ENCODE data around the gene PRDM16. TPM values are rescaled to one million over a fixed set of nuclear protein-coding genes. Genes with fewer than 3 reads are reported as not detected.

Gene PRDM16
- total and polyA plus RNA-seq, 2 donors (not counting 1 experiment from before 2014, with no cell fraction given), result 0.03 to 0.12 TPM

- H3K4me1 Mint-ChIP-seq, result no peaks in the 10 kb centered on the region
- H3K9me3 Mint-ChIP-seq (ENCODE audit: insufficient read depth), result no peaks in the 10 kb centered on the region
- 87% methylated on average over 9 of the region's 11 CpGs for WGBS (ENCODE audit: insufficient coverage)
- DNase-seq, result no peak
- no peak for ATAC-seq (ENCODE audit: low read depth)
- no peaks in the 10 kb centered on the region for H3K27me3 Mint-ChIP-seq
- H3K36me3 ChIP-seq (replicated peaks in 1 of 2; ENCODE audit: control extremely low read depth in 1 of 2, control insufficient read depth in 1 of 2, extremely low read depth in 1 of 2, insufficient read depth in 2 of 2, low read length in 1 of 2), result no peaks in the 10 kb centered on the region
- no peak overlapping the region for H3K9ac ChIP-seq (ENCODE audit: low read length)
- peaks cover 0 to 7% (median 0%) of the 10 kb centered on the region in 3 donors for H3K9me3 ChIP-seq (ENCODE audit: control extremely low read depth in 1 of 3, control insufficient read depth in 2 of 3, insufficient read depth in 1 of 3, low read length in 2 of 3)
- POLR2A ChIA-PET, result no interaction called here
- no peak overlapping the region for H3K4me3 Mint-ChIP-seq
- H3K4me2 ChIP-seq (replicated peaks; ENCODE audit: low read depth, low read length, poor library complexity, severe bottlenecking), result no peak overlapping the region
- H4K20me1 ChIP-seq (ENCODE audit: control insufficient read depth, insufficient read depth, low read length, poor library complexity, severe bottlenecking), result no peaks in the 10 kb centered on the region
- CTCF ChIA-PET, result no interaction called here
- no peak overlapping the region for H3K27ac Mint-ChIP-seq
- H2AFZ ChIP-seq (ENCODE audit: insufficient read depth, low read depth, low read length, poor library complexity, severe bottlenecking), result no peak overlapping the region
- H3K79me2 ChIP-seq (ENCODE audit: control insufficient read depth, insufficient read depth, low read length), result no peaks in the 10 kb centered on the region
- H3K27me3 ChIP-seq (replicated peaks in 1 of 4; ENCODE audit: control extremely low read depth in 1 of 4, control insufficient read depth in 3 of 4, insufficient read depth in 4 of 4, low read length in 3 of 4), result peaks cover 0 to 12% (median 0%) of the 10 kb centered on the region in 4 experiments
- H3K27ac ChIP-seq (ENCODE audit: low read length in 2 of 2), result no peak overlapping the region
- TF ChIP-seq CTCF (IDR thresholded peaks at IDR 0.05) (no peak), EZH2 (IDR thresholded peaks at IDR 0.05; ENCODE audit: borderline replicate concordance, insufficient read depth, low read depth, low read length, poor library complexity, severe bottlenecking) (no peak)
- no peak overlapping the region for H3K4me3 ChIP-seq (ENCODE audit: control extremely low read depth in 1 of 5, extremely low read depth in 1 of 5, insufficient read depth in 1 of 5, low read depth in 2 of 5, low read length in 4 of 5)
- intact Hi-C loops (cut with micrococcal nuclease), result no loop called here
- no peaks in the 10 kb centered on the region for H3K4me1 ChIP-seq (ENCODE audit: control insufficient read depth in 2 of 2, insufficient read depth in 2 of 2, low read length in 2 of 2)
Measured at GRCh38 chr1:3029481-3029961, 39.5 kb upstream of the PRDM16 start.

GRCh38 chr1:3029991-3030662, 38.9 kb upstream of the PRDM16 start:
- Histone ChIP-seq H2AFZ (ENCODE audit: insufficient read depth, low read depth, low read length, poor library complexity, severe bottlenecking) (no peak overlapping the region), H3K27me3 (replicated peaks in 1 of 4; ENCODE audit: control extremely low read depth in 1 of 4, control insufficient read depth in 3 of 4, insufficient read depth in 4 of 4, low read length in 3 of 4) (peaks cover 0 to 12% (median 0%) of the 10 kb centered on the region in 4 experiments), H3K9ac (ENCODE audit: low read length) (no peak overlapping the region), H4K20me1 (ENCODE audit: control insufficient read depth, insufficient read depth, low read length, poor library complexity, severe bottlenecking) (no peaks in the 10 kb centered on the region), H3K4me1 (ENCODE audit: control insufficient read depth in 2 of 2, insufficient read depth in 2 of 2, low read length in 2 of 2) (no peaks in the 10 kb centered on the region), H3K36me3 (replicated peaks in 1 of 2; ENCODE audit: control extremely low read depth in 1 of 2, control insufficient read depth in 1 of 2, extremely low read depth in 1 of 2, insufficient read depth in 2 of 2, low read length in 1 of 2) (no peaks in the 10 kb centered on the region), H3K4me3 (ENCODE audit: control extremely low read depth in 1 of 5, extremely low read depth in 1 of 5, insufficient read depth in 1 of 5, low read depth in 2 of 5, low read length in 4 of 5) (no peak overlapping the region), H3K27ac (ENCODE audit: low read length in 2 of 2) (no peak overlapping the region), H3K79me2 (ENCODE audit: control insufficient read depth, insufficient read depth, low read length) (no peaks in the 10 kb centered on the region), H3K9me3 (ENCODE audit: control extremely low read depth in 1 of 3, control insufficient read depth in 2 of 3, insufficient read depth in 1 of 3, low read length in 2 of 3) (peaks cover 0 to 7% (median 0%) of the 10 kb centered on the region in 3 donors), H3K4me2 (replicated peaks; ENCODE audit: low read depth, low read length, poor library complexity, severe bottlenecking) (no peak overlapping the region)
- ATAC-seq (ENCODE audit: low read depth) (no peak), DNase-seq (no peak)
- H3K4me3 Mint-ChIP-seq, result no peak overlapping the region
- no peaks in the 10 kb centered on the region for H3K4me1 Mint-ChIP-seq
- ChIA-PET POLR2A (no interaction called here), CTCF (no interaction called here)
- 93% methylated on average over 30 of the region's 32 CpGs for WGBS (ENCODE audit: insufficient coverage)
- no peaks in the 10 kb centered on the region for H3K9me3 Mint-ChIP-seq (ENCODE audit: insufficient read depth)
- no peak overlapping the region for H3K27ac Mint-ChIP-seq
- TF ChIP-seq EZH2 (IDR thresholded peaks at IDR 0.05; ENCODE audit: borderline replicate concordance, insufficient read depth, low read depth, low read length, poor library complexity, severe bottlenecking) (no peak), CTCF (IDR thresholded peaks at IDR 0.05) (no peak)
- intact Hi-C loops (cut with micrococcal nuclease), result no loop called here
- H3K27me3 Mint-ChIP-seq, result no peaks in the 10 kb centered on the region
